ENCODE data around the gene CLEC10A. TPM values are rescaled to one million over a fixed set of nuclear protein-coding genes. Genes with fewer than 3 reads are reported as not detected.

CLEC10A gene
- total and polyA plus RNA-seq, 8 donors = 2.0 to 9.6 (median 3.6) TPM

DNA sequence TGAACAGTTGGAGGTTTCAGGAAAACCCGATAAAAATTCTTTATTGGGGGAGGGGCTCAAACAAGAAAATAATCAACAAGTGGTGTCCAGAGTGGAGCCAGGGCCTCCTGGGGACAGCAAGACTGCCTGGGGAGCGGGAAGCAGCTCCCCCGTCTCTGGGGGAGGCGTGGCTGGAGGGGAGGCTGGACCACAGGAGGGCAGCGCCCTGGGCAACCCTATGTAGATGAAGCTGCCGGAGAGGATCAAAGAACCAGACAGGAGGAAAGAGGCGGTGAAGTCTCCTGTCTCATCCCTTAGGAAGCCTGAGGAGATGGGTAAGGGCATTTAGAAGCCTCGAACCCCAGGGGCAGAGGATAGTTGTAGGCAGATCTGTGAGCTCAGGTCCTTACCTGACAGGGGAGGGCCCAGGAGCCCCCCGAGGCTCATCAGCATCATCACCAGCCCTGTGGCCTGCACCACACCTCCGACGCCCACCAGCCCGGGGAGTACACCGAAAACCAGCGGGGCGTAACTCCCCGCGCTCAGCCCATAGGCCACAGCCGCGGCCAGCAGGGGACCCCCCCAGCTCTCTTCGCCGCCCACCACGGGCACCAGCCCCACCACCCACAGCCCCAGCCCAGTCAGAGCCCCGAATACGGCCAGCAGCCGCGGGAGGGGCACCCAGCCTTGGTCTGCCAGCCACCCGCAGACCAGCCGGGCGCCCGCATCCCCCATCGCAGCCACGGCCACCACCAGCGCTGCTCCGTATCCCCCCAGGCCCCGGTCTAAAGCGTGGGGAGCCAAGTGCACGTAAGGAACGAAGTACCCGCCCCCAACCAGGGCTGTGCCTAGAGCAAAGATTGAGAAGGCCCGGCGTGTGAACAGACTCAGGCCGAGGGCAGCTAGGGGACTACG lies 38.2 kb downstream of the CLEC10A start:
- ATAC-seq (no peak), DNase-seq (peak in 2 of 4 donors; percentile 51 to 74)
- Histone ChIP-seq H3K27ac (no peak overlapping the region), H3K4me1 (peaks cover 17 to 53% of the 10 kb centered on the region in 2 donors), H3K4me3 (peak overlapping the region in 1 of 2 donors; percentile 45), H3K27me3 (peaks cover 18 to 56% of the 10 kb centered on the region in 2 donors), H3K36me3 (no peaks in the 10 kb centered on the region), H3K9me3 (no peaks in the 10 kb centered on the region)
- intact Hi-C loops (cut with DNase I) = loop anchor here (10.0 kb wide), 1 partner anchor 253 kb away; the partner anchor contains the start of gene YBX2 (in 2 of the 2)
- no peak for TF ChIP-seq CTCF (IDR thresholded peaks at IDR 0.05)

- H3K27ac ChIP-seq = no peak overlapping the region
- no peaks in the 10 kb centered on the region for H3K36me3 ChIP-seq
- intact Hi-C loops (cut with DNase I) = loop anchor here (10.0 kb wide), 1 partner anchor 255 kb away; the partner anchor contains the start of gene YBX2 (in 2 of the 2)
- no peak for DNase-seq
- H3K4me1 ChIP-seq = peaks cover 20 to 56% of the 10 kb centered on the region in 2 donors
- ATAC-seq = no peak
- no peaks in the 10 kb centered on the region for H3K9me3 ChIP-seq
- H3K4me3 ChIP-seq = no peak overlapping the region
- peaks cover 18 to 39% of the 10 kb centered on the region in 2 donors for H3K27me3 ChIP-seq
- no peak for TF ChIP-seq CTCF (IDR thresholded peaks at IDR 0.05)
These were observed 40.2 kb downstream of the CLEC10A start for GRCh38 chr17:7039832-7040231.

DNA sequence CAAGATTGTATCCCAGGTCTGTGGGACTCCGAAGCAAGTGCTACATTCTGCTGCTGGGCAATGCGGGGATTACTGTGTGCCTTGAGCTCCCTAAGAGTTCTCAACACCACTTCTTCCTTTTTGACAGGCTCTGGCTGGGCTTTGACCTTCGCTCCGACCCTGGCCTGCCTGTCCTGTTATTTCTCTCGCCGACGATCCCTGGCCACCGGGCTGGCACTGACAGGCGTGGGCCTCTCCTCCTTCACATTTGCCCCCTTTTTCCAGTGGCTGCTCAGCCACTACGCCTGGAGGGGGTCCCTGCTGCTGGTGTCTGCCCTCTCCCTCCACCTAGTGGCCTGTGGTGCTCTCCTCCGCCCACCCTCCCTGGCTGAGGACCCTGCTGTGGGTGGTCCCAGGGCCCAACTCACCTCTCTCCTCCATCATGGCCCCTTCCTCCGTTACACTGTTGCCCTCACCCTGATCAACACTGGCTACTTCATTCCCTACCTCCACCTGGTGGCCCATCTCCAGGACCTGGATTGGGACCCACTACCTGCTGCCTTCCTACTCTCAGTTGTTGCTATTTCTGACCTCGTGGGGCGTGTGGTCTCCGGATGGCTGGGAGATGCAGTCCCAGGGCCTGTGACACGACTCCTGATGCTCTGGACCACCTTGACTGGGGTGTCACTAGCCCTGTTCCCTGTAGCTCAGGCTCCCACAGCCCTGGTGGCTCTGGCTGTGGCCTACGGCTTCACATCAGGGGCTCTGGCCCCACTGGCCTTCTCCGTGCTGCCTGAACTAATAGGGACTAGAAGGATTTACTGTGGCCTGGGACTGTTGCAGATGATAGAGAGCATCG lies 41.8 kb downstream of the CLEC10A start:
- ATAC-seq (no peak), DNase-seq (peak in 1 of 4 donors; percentile 63)
- no peak overlapping the region for H3K4me3 ChIP-seq
- peaks cover 6 to 23% of the 10 kb centered on the region in 2 donors for H3K27me3 ChIP-seq
- H3K27ac ChIP-seq = peak overlapping the region in 1 of 2 donors; percentile 8
- intact Hi-C loops (cut with DNase I) = no loop called here
- TF ChIP-seq CTCF (IDR thresholded peaks at IDR 0.05) = no peak
- no peaks in the 10 kb centered on the region for H3K9me3 ChIP-seq
- peaks cover 12 to 55% of the 10 kb centered on the region in 2 donors for H3K4me1 ChIP-seq
- H3K36me3 ChIP-seq = no peaks in the 10 kb centered on the region

GRCh38 chr17:7035591-7036368 lies 44.3 kb downstream of the CLEC10A start, which contains the start of gene SLC16A13:
Gene SLC16A13, plus strand, starts transcription at chr17:7036015. Its CDS starts 368 bp downstream, at chr17:7036383.
- Histone ChIP-seq H3K9me3 (no peaks in the 10 kb centered on the region), H3K27me3 (no peaks in the 10 kb centered on the region), H3K4me1 (peaks cover 5 to 49% of the 10 kb centered on the region in 2 donors), H3K27ac (peak within 1 kb of the TSS; percentile 85 to 86), H3K36me3 (no peaks in the 10 kb centered on the region), H3K4me3 (peak within 1 kb of the TSS; percentile 58 to 75)
- no peak for TF ChIP-seq CTCF (IDR thresholded peaks at IDR 0.05)
- DNase-seq (peak; percentile 90 to 99 (median 98)), ATAC-seq (peak; percentile 95)
- intact Hi-C loops (cut with DNase I) = no loop called here
